HG03342 (cell line): ENCODE data around the gene GRIK4.

ENCODE experiments used
- ATAC-seq: cut with Tn5 transposase; IDR thresholded peaks from one replicate; pipeline ENCODE4 v1.9.1; 2021; ENCODE audit warnings: mild to moderate bottlenecking, moderate library complexity; ENCODE audit not compliant: unreplicated experiment

The GRIK4 gene

DNA sequence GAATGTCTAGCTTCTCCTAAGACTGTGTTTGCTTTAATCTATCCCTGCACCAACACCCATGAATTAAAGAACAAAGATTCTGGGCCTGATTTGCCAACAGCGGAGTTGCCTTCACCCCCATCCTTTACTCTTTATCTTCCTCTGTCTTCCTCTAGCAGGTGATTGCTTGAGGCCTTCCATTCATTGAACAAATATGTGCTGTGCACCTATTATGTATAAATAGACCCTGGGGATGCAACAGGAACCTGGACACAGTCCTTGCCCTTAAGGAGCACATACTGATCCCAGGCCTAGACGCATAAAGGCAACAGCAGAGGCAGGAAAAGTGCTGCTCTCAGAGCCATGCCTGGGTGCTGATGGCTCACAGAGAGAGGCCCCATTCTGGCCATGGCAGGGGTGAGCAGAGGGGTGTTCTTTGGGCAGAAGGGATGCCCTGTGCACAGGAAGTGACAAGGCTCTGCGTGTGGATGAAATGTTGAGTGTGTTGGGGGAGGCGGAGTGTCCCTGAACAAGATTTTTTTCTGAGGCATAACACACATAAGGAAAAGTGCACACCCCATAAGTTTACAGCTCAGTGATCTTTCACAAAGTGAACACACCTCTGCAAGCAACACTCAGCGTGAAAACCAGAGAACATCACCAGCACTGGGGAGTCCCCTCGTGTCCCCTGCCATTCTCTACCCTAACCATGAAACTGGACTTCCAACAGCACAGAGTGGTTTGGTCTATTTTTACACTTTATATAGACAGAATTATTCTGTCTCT, 145.9 kb downstream of the GRIK4 start:
- ATAC-seq, result peak; percentile 59

DNA sequence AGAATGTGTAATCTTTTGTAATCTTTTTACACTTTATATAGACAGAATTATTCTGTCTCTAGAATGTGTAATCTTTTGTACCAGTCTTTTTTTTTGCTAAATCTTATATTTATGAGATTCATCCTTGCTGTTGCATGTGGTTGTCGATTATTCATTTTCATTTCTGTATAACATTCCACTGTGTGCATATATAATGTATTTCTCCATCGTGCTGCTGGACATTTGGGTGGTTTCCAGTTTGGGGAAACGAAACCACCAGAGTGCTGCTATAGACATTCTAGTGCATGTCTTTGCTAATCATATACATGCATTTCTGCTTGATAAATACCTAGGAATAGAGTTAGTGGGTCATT, 146.5 kb downstream of the GRIK4 start:
- peak; percentile 46 for ATAC-seq

DNA sequence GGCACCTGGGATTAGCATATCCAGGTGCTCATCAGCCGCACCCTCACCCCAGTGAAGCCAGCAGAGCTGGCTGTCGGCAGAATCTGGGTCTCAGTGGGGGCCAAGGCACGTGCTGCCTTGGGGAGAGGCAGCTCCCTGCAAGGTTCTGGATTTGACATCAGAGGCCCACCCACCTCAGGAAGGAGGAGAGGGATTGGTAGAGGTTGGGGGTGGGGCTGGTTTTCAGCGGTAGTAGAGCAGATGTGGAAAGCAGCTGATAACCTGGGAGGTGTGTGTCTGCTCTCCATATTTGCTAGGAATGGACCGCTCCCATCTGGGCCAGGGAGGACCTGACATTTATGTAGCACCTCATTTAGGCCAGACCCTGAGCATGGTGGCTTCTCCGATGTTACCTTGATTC, 147.5 kb downstream of the GRIK4 start:
- ATAC-seq, result no peak

DNA sequence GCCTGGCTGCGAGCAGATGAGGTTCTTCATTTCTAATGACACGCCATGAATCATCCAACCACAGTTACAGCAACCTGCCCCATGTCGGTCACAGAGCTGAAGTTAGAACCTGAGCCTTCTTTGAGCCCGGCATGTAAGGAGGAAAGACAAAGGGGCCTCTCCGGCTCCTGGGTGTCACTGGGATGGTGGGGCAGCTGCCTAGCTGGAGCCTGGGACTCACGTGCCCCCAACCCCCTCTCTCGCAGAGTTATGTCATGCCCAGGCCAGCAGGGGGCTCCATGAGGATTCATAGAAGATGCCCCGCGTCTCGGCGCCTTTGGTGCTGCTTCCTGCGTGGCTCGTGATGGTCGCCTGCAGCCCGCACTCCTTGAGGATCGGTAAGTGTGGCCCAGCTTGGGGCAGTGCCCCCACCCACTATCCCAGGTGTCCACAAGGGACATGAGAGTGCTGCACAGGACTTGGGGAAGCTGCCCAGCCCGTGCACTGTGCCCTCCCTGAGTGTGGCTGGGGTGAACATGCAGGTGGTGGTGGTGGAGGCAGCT, 148.5 kb downstream of the GRIK4 start:
- ATAC-seq, result no peak

DNA sequence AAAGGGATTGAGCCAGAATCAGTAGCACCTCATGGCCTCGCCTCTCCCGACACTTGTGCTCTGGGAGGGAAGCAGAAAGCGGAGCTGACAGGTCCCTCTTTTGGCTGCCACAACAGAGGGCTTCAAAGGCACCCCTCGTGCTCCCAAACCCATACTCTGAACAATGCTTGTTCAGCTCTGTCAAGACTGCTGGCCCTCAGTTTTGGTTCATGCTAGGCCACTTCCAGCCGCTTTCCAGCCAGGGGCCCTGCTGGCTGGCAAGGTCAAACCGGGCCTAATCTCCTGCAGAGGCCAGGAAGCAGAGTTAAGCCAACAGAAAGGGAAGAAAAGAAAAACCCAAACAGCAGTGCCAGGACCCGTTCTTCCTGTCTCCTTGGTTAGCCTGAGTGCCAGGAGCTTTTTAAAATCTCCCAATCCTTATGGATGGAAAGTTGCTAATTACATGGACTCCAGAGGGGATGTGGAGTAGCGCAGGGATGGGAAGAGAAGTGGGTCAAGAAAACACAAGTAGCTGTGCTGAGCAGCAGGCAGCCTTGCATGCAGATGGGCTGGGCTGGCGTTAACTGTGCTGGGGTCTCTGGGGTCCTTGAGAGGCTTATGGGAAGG, 150.6 kb downstream of the GRIK4 start:
- no peak for ATAC-seq

DNA sequence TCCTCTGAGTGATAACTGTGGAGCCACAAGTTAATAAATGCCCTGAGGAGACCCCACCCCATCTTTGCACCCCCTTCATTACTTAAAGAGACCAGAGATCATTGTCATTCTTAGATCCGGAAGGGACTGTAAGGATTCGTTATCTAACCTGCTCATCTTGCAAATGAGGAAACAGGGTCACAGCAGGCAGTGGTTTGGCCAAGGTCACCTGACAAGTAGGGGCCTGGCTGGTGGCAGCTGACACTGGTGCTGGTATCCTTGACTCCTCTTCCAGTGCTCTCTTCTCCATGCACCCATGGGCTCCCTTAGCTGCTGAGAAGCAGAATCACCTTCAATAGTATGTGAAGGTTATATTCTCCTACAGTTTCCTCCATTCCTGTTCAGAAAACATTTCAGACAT, 151.6 kb downstream of the GRIK4 start:
- ATAC-seq, result no peak

DNA sequence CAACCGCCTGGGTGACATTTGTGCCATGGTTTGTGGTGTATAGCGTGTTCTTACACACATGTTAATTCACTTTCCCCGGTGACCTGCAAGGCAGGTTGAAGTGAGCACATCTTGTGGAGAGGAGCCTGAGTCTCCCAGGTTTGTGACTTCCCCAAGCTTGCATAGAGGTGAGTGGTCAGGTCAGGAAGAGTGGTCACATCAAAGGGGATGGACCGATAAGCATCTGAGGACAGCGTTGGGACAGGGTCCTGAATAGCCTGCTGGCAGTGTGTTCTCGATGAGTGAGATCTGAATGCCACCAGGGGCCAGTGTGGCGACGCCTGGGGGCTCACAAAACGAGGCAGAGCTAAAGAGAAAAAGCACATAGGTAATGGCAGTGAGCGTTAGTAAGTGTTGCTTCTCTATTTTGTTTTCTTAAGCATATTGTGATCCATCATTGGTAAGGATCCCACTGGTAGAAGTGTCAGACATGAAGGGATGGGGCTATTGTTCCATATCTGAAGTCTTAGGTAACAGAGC, 154.6 kb downstream of the GRIK4 start:
- no peak for ATAC-seq

DNA sequence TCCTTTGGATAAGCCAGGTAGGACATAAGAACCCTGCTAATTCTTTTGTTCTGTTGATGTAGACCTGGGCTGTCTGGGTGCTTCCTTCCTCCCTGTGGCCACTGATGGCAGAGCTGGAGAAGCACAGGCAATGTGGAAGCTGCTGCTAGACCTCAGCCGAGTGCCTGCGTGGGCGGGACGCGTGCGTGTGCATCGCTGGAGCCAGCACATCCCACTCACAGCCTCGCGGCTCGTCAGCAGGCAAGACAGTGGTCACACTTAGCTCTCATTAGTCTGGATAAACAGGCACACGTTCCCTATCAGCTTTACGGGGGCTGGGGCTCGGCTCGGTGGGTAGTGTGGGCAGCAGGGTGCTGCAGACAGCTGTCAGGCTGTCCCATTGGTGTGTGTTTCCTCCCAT, 155.7 kb downstream of the GRIK4 start:
- ATAC-seq, result no peak

DNA sequence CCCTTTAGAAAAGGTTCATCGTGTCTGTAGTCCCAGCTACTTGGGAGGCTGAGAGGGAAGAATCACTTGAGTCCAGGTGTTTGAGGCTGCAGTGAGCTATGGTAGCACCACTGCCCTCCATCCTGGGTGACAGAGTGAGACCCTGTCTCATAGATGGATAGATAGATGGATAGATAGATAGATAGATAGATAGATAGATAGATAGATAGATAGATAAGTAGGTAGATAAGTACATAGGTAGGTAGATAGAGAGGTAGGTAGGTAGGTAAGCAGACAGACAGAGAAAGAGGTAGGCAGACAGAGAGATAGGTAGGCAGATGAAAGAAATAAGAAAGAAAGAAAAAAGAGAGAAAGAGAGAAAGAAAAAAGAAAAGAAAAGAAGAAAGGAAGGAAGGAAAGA, 156.4 kb downstream of the GRIK4 start:
- no peak for ATAC-seq

DNA sequence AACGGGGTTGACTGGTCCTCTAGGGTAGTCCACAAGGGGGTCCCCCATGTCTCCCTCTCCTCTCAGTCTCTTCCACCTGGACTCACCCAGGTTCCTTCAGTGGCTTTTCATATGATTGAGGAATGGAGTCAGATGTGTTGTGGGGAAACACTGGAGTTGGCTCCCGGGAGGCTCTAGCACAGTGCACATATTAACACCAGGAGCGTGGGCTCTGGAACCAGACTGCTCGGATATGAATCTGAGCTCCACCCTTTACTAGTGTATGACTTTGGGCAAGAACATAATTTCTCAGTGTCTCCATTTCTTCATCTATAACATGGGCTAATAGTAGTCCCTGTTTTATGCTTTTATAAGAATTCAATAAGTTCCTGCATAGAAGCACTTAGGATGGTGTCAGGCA, 157.0 kb downstream of the GRIK4 start:
- no peak for ATAC-seq

DNA sequence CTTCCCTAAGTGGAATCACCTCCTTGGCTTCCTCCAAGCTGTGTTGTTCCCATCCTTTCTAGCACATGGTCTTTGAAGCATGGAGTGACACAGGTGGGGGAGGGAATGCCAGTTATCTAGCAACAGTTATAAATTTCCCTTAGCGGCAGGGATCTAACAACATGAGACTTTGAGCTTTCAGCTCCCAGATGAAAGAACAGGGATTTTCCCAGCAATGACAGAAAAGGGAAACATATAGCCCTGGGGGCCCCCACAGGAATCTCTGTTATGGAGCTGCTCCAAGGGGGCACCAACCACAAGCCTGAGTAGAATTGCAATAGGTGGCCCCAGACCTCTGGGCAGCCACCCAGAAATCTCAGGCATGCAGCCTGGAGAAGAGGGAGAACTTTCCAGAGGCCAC, 163.0 kb downstream of the GRIK4 start:
- ATAC-seq, result no peak

DNA sequence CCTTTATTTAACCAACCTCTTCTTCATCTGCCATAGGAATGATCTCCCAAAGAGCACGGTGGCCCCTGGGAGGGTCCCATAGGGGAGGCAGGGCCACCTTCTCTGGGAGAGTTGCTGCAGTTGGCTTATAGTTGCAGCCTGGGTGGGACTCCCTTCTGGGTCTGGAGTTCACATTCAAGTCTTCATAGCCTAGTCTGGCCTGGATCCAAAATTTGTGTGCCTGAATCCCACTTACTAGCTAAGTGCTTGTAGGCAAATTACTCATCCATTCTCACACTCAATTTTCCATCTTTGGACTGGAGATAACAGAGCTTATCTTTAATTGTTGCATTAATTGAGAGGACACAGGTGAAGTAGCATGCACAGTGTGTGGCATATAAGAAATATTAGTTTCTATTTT, 163.6 kb downstream of the GRIK4 start:
- no peak for ATAC-seq

DNA sequence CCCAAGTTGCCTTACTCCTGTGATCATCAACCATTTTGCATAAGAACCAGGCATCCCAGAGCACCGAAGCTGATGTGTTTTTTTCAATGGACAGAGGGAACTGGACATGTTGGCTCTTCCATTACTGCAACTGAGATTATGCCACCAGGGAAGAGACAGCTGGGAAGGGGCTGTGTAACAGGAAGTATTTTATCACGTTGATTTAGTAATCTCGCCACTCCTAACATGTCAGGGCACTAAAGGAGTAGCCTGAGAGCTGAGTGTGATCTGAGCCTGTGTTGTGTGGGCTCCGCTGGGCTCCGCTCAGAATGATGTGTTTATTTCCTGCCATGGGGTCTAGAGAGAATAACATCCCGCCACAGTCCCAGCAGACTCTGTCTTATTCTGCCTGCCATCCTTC, 165.4 kb downstream of the GRIK4 start:
- no peak for ATAC-seq

DNA sequence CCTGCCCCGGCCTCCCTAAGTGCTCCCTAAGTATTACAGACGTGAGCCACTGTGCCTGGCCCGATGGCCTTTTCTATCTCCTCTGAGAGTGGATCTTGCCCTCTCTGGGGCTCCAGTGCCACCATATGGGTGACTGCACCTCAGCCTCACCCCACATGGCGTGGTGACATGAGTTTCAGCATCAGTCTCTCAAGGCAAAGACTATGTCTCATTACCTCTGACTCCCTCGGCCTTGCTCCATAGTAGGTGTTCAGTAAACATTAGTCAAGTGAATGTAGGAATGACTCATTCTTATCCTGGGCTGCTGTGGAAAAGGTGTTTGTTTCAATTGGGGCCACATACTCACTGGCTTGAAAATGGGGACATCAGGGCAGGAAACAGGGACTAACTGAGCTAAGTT, 168.8 kb downstream of the GRIK4 start:
- ATAC-seq, result no peak

DNA sequence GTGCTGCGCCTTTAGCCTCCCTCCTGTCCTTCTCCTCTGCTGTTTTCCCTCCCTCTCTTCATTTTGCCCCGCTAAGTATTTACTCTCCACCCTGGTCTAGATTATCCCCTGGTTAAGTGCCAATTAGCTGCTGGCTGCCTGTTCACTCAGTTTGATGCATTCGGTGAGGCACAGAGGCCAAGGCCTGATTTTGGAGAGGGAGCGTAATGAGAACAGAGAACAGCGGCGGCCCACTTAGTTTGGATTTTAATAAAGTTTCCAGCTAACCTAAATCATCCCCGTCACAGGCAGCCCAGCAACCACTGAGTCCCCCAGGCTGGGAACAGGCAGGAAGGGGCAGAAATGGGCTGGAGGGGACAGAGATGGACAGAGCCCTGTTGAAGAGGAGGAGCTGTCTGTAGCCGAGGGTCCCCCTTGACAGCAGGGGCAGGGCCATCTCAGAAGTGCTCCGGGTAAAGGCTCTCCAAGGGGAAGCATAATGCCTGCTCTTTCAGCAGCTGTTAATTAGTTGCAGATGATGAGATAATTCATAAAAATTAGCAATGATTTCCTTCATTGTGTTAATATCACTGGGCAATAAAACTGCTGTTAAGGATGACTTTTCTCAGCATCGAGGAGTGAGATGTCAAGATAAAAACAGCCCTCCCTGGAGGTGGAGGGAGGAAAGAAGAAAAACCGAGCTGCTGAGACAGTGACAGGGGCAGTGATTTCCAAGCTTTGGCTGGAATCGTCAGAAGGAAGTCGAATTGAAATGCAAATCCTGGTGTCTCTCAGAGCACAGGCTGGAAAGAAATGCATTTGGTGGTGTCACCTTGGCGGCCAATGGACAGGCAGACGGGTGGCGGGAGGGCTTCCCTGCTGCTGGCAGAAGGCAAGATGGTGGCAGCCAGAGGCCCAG, 170.1 kb downstream of the GRIK4 start:
- no peak for ATAC-seq

DNA sequence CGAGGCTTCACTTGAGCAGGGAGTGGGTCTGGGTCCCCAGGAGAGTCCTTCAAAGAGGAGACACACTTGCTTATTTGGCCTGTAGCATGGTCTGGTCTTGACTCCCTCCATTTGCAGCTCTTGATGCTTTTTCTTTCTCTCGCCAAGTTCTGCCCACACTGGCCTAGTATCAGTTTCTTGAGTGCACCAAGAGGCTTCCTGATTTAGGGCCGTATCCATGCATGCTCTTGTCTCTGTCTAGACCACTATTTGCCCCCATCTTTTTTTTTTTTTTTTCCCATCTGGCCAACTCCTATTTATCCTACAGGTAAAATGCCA, 170.7 kb downstream of the GRIK4 start:
- ATAC-seq, result no peak

DNA sequence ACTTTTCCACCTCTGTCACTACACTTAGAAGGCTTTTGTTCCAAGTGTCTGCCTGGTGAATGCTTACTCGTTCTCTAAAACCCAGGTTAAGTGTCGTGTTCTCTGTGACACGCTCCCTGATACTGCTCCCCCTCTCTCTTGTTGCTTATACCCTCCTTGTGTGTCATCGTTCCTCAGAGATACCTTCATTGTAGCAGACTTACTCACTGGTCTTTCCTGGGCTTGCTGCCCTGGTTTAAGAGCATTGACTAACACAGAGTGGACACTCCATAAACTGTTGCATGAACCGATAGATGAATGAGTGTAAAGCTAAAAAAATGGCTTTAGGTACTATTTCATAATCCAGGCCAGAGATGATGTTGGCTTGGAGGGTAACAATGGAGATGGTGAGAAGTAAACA, 171.3 kb downstream of the GRIK4 start:
- no peak for ATAC-seq

DNA sequence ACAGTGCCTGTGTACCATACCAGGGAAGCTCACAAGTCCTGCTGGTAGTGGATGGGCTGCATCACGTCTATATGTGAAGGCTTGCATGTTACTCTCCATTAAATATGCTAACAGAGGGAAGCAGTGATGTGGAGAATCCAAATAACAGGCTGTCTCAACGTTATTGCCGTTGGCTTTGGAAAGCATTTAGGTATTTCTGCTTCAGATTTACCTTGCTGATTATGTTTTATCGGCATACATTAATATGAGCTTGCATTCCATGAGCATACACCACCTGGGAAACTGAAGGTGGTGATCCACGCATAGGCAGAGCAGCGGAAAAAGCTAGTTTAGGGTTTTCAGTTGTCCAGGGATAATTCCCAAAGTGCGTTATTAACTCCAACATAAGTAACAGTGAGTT, 175.0 kb downstream of the GRIK4 start:
- no peak for ATAC-seq

DNA sequence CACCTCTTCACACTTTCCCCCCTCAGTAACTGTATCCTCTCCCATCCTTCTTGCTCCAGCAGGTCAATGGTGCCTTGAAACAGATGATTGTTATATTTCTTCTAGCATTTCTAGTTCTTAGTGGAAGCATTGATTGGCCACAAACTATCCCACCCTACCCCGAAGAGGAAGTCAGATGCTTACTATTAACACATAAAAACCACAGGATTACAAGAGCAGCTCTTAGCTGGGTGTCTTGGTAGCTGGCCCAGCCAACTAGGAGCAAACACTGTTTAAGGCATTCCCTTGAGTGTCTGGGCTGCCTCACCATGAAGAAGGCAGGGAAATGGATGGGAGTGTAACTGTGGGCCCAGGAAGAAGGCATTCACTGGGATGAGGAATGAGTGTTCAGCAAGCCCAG, 176.6 kb downstream of the GRIK4 start:
- ATAC-seq, result no peak

DNA sequence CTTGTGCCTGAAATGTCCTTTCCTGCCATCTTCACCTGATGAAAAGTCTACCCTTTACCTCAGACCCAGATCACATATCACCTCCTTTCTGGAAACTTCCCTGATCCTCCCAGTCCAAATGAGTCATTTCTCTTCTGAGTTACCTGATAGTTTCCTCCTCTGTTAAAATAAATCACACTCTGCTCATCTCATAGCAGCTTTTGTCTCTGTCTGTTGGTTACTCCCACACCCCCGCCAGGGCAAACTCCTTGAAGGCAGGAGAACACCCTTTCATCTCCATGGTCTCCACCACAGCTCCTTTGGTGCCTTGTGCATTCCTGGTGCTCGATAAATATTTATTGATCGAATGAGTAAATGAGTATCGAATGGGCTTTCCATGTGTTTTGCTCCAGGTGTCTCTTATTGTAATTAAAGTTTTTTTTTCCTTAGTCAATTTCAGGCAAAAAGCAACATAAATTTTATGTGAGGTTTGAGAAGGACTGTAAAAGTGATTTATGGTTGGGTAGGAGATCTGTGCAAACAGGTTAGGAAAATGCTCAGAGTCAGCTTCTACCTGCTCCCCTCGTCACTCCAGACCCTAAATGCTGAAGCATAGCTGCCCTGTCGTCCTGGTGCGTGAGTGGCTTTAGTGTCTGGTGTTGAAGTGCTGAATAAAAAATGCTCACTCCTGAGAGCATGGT, 178.2 kb downstream of the GRIK4 start:
- ATAC-seq, result no peak

DNA sequence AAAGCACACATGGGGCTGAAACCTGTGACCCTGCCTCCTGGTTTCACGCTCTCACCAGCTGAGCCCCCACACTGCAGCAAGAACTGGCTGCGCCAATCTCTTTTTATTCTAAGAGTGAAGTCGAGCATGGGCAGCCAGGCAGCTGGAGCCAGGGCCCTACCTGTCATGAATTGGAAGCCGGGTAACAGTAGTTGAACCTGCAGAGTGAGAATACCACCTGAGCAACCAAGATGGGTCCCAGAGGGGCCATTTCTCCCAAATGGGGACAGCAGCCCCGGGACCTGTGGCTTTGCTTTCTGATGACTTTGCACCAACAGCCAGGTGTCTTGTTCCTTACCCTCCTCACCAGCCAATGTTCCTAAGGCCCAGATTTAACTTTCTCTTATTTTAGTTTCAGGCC, 178.9 kb downstream of the GRIK4 start:
- ATAC-seq, result no peak
